WI38 (cell line): Measurements from ENCODE around the gene WDR45.

Experiments
- H3K4me3 ChIP-seq: 2 replicates; pipeline ENCODE4 v1.5.1; 2011; ENCODE audit warnings: low read depth, mild to moderate bottlenecking, control low read depth, low read length
- TF ChIP-seq, protein P1 (sequence below): IDR thresholded peaks from 2 replicates; pipeline ENCODE4 v1.5.1; 2012; ENCODE audit warnings: low read depth, mild to moderate bottlenecking, control low read depth, low read length

Gene WDR45

DNA sequence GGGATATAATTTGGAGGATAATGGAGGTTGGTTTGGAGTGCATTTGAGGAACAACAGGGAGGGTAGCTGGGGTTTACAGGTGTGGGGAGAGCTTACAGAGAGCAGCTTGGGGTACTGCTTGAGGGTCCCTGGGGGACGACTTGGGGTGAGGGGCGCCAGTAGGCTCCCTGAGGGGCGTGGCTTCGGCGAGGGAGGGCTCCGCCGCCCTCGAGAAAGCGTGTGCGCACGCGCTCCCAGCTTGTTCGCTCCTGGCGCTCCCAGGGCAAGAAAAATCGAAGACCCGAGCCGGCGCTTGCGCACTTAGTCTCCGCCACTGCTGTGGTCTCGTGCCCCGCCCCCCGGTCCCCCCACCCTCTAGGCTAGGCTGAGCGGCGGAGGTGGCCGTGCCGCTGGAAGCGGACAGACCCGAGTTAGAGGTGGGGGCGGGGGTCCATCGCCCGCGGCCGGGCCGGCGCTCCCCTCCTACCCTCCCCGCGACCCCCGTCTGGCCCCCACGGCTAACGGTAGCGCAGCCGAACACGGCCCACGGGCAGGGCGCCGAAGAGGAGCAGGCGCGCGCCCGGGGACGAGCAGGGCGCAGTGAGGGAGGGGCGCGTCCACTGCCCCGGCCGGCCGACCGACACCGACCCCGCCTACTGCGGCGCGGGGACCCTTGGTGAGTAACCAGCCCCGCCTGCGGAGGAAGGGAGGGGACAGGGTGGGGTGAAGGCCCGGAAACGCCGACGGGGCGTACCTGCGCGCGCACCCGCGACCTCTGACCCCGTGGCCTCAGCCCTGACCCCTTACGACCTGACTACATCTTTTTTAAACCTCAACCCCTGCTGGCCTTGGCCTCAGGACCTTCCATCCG lies 26.2 kb downstream of the WDR45 start:
- H3K4me3 ChIP-seq = peak overlapping the region; percentile 17
- TF ChIP-seq, protein P1, sequence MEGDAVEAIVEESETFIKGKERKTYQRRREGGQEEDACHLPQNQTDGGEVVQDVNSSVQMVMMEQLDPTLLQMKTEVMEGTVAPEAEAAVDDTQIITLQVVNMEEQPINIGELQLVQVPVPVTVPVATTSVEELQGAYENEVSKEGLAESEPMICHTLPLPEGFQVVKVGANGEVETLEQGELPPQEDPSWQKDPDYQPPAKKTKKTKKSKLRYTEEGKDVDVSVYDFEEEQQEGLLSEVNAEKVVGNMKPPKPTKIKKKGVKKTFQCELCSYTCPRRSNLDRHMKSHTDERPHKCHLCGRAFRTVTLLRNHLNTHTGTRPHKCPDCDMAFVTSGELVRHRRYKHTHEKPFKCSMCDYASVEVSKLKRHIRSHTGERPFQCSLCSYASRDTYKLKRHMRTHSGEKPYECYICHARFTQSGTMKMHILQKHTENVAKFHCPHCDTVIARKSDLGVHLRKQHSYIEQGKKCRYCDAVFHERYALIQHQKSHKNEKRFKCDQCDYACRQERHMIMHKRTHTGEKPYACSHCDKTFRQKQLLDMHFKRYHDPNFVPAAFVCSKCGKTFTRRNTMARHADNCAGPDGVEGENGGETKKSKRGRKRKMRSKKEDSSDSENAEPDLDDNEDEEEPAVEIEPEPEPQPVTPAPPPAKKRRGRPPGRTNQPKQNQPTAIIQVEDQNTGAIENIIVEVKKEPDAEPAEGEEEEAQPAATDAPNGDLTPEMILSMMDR = no peak

DNA sequence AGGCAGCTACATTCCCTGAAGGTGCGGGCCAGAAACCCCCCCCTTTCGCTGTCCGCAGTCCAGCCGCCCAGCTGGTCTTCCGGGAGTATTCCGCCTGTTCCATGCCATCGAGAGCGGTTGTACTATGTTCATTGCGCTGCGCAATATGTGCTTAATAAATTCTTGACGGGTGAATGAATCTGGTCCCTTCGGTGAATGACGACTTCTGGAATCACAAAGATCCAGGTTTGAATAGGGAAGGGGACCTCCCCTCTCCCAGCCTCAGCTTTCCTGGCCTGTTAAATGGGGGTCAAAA lies 35.8 kb downstream of the WDR45 start:
- TF ChIP-seq, protein P1 = no peak; the same call in 1 of the 2 replicates
- H3K4me3 ChIP-seq = no peak overlapping the region

DNA sequence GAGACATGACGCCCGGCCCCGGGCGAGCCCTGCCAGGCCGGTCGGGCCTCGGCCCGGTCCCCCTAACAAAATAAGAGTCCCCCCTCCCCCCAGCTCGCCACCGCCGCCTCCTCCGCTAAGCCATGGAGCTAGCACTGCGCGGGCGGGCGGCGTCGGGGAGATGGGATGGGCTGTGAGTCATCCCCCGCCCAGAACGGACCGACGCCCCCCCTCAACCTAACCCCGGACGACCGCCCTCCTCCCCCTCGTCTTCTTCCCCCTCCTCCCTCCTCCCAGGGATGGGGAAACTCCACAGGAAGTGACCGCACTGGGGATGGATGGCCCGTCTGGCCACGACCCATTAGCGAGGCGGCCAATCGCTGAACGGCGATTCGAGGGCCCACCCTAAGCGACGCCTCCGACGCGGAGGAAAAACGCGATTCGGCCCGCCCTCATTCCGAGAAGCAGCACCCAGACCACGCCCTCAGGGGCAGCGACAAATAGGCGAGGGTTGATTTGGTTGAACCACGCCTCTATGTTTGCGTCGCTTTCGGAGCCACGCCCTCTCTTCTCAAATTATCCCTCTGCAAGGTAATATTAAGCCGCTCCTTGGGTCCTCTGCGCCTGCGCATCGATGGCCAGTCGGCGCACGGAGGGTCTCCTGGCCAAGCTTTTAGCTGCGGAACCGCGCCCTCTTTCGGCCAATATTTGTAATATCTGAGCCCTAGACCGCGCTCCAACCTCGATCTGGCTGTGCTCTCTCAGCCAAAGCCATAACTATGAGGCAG lies 36.3 kb downstream of the WDR45 start, which contains the start of gene TFE3:
Gene TFE3, minus strand, starts transcription at position 138 of the 767 bp plus-strand sequence. Its CDS starts 131 bp downstream, at position 7.
- H3K4me3 ChIP-seq = peak within 1 kb of the TSS; percentile 77
- TF ChIP-seq, protein P1 = peak; percentile 23; the same call in 1 of the 2 replicates

DNA sequence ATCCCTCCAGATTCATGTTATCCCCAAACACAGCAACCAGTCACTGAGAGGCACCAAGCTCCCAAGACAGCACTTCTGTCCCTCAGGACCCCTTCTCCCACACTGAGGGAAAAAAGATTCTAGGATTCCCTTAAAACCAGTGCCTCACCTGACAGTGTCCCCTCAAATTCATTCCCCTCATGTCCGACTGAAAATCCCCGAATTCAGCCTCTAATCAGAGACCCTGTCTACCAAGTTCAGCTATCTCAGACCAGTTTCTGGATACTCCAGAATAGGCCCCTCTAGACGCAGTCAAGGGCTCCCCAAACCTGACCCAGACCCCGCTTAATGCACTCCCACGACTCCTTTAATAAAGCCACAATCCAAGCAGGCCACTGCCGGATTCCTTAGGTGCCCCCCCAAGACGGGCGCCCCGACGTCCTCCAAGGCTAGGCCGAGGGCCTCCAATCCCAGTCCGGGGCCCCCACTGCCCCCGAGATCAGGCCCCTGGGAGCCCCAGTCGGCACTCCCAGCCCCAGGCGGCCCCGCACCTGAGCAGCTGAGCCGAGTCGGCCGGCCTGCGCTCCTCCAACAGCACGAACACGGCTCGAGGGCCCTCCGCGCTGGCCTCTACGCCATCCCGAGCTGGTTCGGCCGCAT lies 37.0 kb downstream of the WDR45 start:
- peak overlapping the region; percentile 77 for H3K4me3 ChIP-seq
- TF ChIP-seq, protein P1 = no peak

DNA sequence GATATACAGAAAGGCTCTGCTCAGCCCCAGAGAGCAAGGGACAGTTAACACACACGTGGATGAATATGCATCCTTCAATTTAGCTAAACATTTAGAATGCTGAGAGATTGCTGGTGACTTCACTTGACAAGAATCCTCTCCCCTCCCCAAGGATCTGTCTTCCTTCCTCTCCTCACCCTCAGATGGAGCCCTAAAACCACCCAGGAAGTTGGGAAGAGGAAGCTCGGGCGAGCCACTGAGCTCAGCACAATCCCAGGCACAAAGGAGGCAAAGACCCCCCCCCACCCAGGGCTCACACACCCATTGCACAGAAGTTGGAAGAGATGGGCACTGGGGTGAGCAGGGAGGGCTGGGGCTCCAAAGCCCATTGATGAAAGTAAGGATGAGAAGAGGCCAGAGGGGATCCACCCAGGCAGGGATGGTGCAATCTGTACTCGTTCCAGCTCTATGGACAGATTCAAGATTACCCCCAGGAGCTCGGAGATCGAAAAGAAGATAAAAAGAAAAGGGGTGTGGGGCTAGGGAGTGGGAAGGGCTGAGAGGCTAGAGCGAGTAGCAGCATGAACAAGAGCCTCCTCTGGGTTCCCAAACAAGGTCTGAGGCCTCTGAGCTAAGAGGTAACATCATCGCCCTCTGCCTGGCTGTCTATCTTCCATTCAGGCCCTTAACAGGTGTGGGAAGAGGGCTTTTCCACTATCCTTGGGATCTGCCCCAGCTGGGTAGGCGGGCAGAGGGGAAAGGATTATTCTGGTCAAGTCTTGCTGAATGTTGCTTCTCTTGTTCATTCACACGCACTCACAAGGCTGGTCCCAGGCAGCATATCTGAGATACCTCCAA lies 37.7 kb downstream of the WDR45 start:
- TF ChIP-seq, protein P1 = no peak

DNA sequence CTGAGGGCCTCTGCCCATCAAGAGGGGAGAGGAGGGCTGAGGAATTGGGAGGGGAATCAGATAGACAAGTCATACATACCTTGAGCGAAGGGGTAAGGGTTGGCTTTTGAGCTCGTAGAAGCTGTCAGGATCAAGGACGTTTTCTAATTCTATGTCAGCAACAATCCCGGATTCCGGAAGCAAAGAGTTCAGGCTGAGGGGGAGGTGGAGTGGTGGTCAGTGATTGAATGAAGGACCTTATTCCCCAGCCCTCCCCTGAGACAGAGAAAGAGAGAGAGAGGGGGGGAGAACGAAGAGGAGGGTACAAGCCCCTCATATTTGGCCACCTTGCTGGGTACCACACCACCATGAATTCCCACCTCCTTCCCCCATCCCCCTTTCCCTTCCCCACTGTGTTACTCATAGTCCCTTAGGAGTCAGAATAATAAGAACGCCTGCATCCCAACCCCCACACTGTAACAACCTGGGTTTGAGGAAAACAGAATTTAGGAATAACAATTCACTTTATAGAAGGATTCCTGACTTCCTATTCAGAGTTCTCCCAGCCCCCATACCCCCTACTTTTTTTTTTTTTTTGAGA lies 39.2 kb downstream of the WDR45 start:
- peak overlapping the region; percentile 77 for H3K4me3 ChIP-seq
- TF ChIP-seq, protein P1 = no peak

More for the DNA sequence above, 37.7 kb downstream of the WDR45 start:
- peak overlapping the region; percentile 77 for H3K4me3 ChIP-seq
